HG03460 (cell line): Measurements from ENCODE around the gene CXorf49.
"Not testable (repeated sequence)": the region's sequence is repeated elsewhere in the genome, so short reads cannot be mapped to it uniquely, and the experiment has no call there.

Source experiments
- ATAC-seq: cut with Tn5 transposase; IDR thresholded peaks from one replicate; pipeline ENCODE4 v1.9.1; 2021; ENCODE audit not compliant: unreplicated experiment

Gene CXorf49

GRCh38 chrX:71718185-71718584, at the start of gene CXorf49:
Gene CXorf49, minus strand, starts transcription at chrX:71718285. Its CDS starts 134 bp downstream, at chrX:71718151.
- not testable (repeated sequence) for ATAC-seq

GRCh38 chrX:71767134-71767533, 49.0 kb upstream of the CXorf49 start:
- ATAC-seq: not testable (repeated sequence)

- ATAC-seq: not testable (repeated sequence)
Measured at GRCh38 chrX:71765613-71766012, 47.5 kb upstream of the CXorf49 start.

GRCh38 chrX:71764832-71765231, 46.7 kb upstream of the CXorf49 start:
- not testable (repeated sequence) for ATAC-seq

GRCh38 chrX:71763049-71763448, 45.0 kb upstream of the CXorf49 start, which contains the start of gene CXorf49B:
Gene CXorf49B, plus strand, starts transcription at chrX:71763349. Its CDS starts 75 bp downstream, at chrX:71763424.
- not testable (repeated sequence) for ATAC-seq

GRCh38 chrX:71760688-71761281, 42.7 kb upstream of the CXorf49 start:
- ATAC-seq: not testable (repeated sequence)

- not testable (repeated sequence) for ATAC-seq
Measured at GRCh38 chrX:71720289-71720886, 2.3 kb upstream of the CXorf49 start.

- not testable (repeated sequence) for ATAC-seq
Measured at GRCh38 chrX:71719195-71719594, 1.1 kb upstream of the CXorf49 start.

GRCh38 chrX:71716323-71716722, 1.8 kb downstream of the CXorf49 start:
- not testable (repeated sequence) for ATAC-seq

GRCh38 chrX:71715551-71715950, 2.5 kb downstream of the CXorf49 start:
- ATAC-seq: not testable (repeated sequence)

GRCh38 chrX:71714064-71714463, 4.0 kb downstream of the CXorf49 start:
- not testable (repeated sequence) for ATAC-seq

GRCh38 chrX:71702853-71703252, 15.2 kb downstream of the CXorf49 start:
- not testable (repeated sequence) for ATAC-seq

- not testable (repeated sequence) for ATAC-seq
Measured at GRCh38 chrX:71699023-71699344, 19.1 kb downstream of the CXorf49 start.

GRCh38 chrX:71698299-71699022, 19.6 kb downstream of the CXorf49 start:
- not testable (repeated sequence) for ATAC-seq

- peak; percentile 46 for ATAC-seq
Measured at GRCh38 chrX:71697466-71698298, 20.4 kb downstream of the CXorf49 start.

GRCh38 chrX:71696641-71697465, 21.2 kb downstream of the CXorf49 start:
- peak; percentile 55 for ATAC-seq

- ATAC-seq: no peak
Measured at GRCh38 chrX:71679575-71680207, 38.4 kb downstream of the CXorf49 start.

- ATAC-seq: not testable (repeated sequence)
Measured at GRCh38 chrX:71677195-71677594, 40.9 kb downstream of the CXorf49 start.

GRCh38 chrX:71676068-71676795, 41.9 kb downstream of the CXorf49 start:
- not testable (repeated sequence) for ATAC-seq
